ENCODE results near the gene EIPR1. TPM values are rescaled to one million over a fixed set of nuclear protein-coding genes. Genes with fewer than 3 reads are reported as not detected.

EIPR1 gene
- total RNA-seq, 2 donors from 2014 or later = 34.5 to 35.1 TPM

GRCh38 chr2:3266925-3267867 is 110.4 kb downstream of the EIPR1 start:
- no peak overlapping the region for H3K27ac Mint-ChIP-seq
- peaks cover 0 to 4% of the 10 kb centered on the region in 2 donors for H3K9me3 Mint-ChIP-seq
- ATAC-seq (replicated peaks in 1 of 2) (no peak), DNase-seq (no peak)
- H3K4me1 Mint-ChIP-seq (ENCODE audit: low read depth) = peaks cover under 1% of the 10 kb centered on the region
- no peak overlapping the region for H3K4me3 Mint-ChIP-seq
- H3K36me3 Mint-ChIP-seq (ENCODE audit: insufficient read depth in 2 of 2) = peaks cover 4% of the 10 kb centered on the region in 2 donors
- no peaks in the 10 kb centered on the region for H3K27me3 Mint-ChIP-seq (ENCODE audit: low read depth)

- H3K27me3 Mint-ChIP-seq (ENCODE audit: low read depth) = no peaks in the 10 kb centered on the region
- peaks cover 0 to 4% of the 10 kb centered on the region in 2 donors for H3K36me3 Mint-ChIP-seq (ENCODE audit: insufficient read depth in 2 of 2)
- no peak for DNase-seq
- no peak overlapping the region for H3K4me3 Mint-ChIP-seq
- peaks cover under 1% of the 10 kb centered on the region for H3K4me1 Mint-ChIP-seq (ENCODE audit: low read depth)
- no peak for ATAC-seq (replicated peaks in 1 of 2)
- no peak overlapping the region for H3K27ac Mint-ChIP-seq
- H3K9me3 Mint-ChIP-seq = peaks cover 0 to 2% of the 10 kb centered on the region in 2 donors
Observed at GRCh38 chr2:3265981-3266924, 111.4 kb downstream of the EIPR1 start.

- Mint-ChIP-seq H3K27me3 (ENCODE audit: low read depth) (no peaks in the 10 kb centered on the region), H3K27ac (no peak overlapping the region), H3K36me3 (ENCODE audit: insufficient read depth in 2 of 2) (peaks cover 0 to 3% of the 10 kb centered on the region in 2 donors), H3K4me1 (ENCODE audit: low read depth) (peaks cover 5% of the 10 kb centered on the region), H3K4me3 (no peak overlapping the region), H3K9me3 (peaks cover 0 to 2% of the 10 kb centered on the region in 2 donors)
- DNase-seq = no peak
- no peak for ATAC-seq (replicated peaks in 1 of 2)
Observed at GRCh38 chr2:3265471-3265870, 112.1 kb downstream of the EIPR1 start.

- no peak for DNase-seq
- no peaks in the 10 kb centered on the region for H3K27me3 Mint-ChIP-seq (ENCODE audit: low read depth)
- H3K36me3 Mint-ChIP-seq (ENCODE audit: insufficient read depth in 2 of 2) = no peaks in the 10 kb centered on the region
- H3K9me3 Mint-ChIP-seq = no peaks in the 10 kb centered on the region
- ATAC-seq (replicated peaks in 1 of 2) = no peak
- peaks cover 17% of the 10 kb centered on the region for H3K4me1 Mint-ChIP-seq (ENCODE audit: low read depth)
- no peak overlapping the region for H3K27ac Mint-ChIP-seq
- H3K4me3 Mint-ChIP-seq = no peak overlapping the region
Observed at GRCh38 chr2:3264010-3264744, 113.4 kb downstream of the EIPR1 start.

- H3K36me3 Mint-ChIP-seq (ENCODE audit: insufficient read depth in 2 of 2) = no peaks in the 10 kb centered on the region
- no peaks in the 10 kb centered on the region for H3K9me3 Mint-ChIP-seq
- peaks cover 22% of the 10 kb centered on the region for H3K4me1 Mint-ChIP-seq (ENCODE audit: low read depth)
- ATAC-seq (replicated peaks in 1 of 2) (no peak), DNase-seq (no peak)
- no peak overlapping the region for H3K4me3 Mint-ChIP-seq
- no peaks in the 10 kb centered on the region for H3K27me3 Mint-ChIP-seq (ENCODE audit: low read depth)
- H3K27ac Mint-ChIP-seq = no peak overlapping the region
Observed at GRCh38 chr2:3263487-3263886, 114.1 kb downstream of the EIPR1 start.

- Mint-ChIP-seq H3K27ac (no peak overlapping the region), H3K4me3 (no peak overlapping the region), H3K9me3 (no peaks in the 10 kb centered on the region), H3K36me3 (ENCODE audit: insufficient read depth in 2 of 2) (no peaks in the 10 kb centered on the region), H3K4me1 (ENCODE audit: low read depth) (peaks cover 22% of the 10 kb centered on the region), H3K27me3 (ENCODE audit: low read depth) (no peaks in the 10 kb centered on the region)
- no peak for DNase-seq
- no peak for ATAC-seq (replicated peaks in 1 of 2)
Observed at GRCh38 chr2:3262437-3263388, 114.9 kb downstream of the EIPR1 start.

GRCh38 chr2:3261511-3261910 is 116.1 kb downstream of the EIPR1 start:
- Mint-ChIP-seq H3K27me3 (ENCODE audit: low read depth) (no peaks in the 10 kb centered on the region), H3K4me3 (no peak overlapping the region)

GRCh38 chr2:3260959-3261358 is 116.7 kb downstream of the EIPR1 start:
- no peak overlapping the region for H3K4me3 Mint-ChIP-seq
- no peak overlapping the region for H3K27ac Mint-ChIP-seq
- no peak for ATAC-seq (replicated peaks in 1 of 2)
- H3K27me3 Mint-ChIP-seq (ENCODE audit: low read depth) = no peaks in the 10 kb centered on the region
- peaks cover 22% of the 10 kb centered on the region for H3K4me1 Mint-ChIP-seq (ENCODE audit: low read depth)
- DNase-seq = no peak
- peaks cover 0 to 1% of the 10 kb centered on the region in 2 donors for H3K36me3 Mint-ChIP-seq (ENCODE audit: insufficient read depth in 2 of 2)
- H3K9me3 Mint-ChIP-seq = no peaks in the 10 kb centered on the region

More at GRCh38 chr2:3261511-3261910, 116.1 kb downstream of the EIPR1 start:
- Mint-ChIP-seq H3K4me1 (ENCODE audit: low read depth) (peaks cover 22% of the 10 kb centered on the region), H3K9me3 (no peaks in the 10 kb centered on the region), H3K36me3 (ENCODE audit: insufficient read depth in 2 of 2) (peaks cover 0 to 1% of the 10 kb centered on the region in 2 donors), H3K27ac (no peak overlapping the region)
- DNase-seq = no peak
- ATAC-seq (replicated peaks in 1 of 2) = no peak

GRCh38 chr2:3257826-3258225 is 119.8 kb downstream of the EIPR1 start:
- DNase-seq (no peak), ATAC-seq (replicated peaks in 1 of 2) (no peak)
- no peak overlapping the region for H3K4me3 Mint-ChIP-seq
- H3K27ac Mint-ChIP-seq = no peak overlapping the region
- peaks cover 22% of the 10 kb centered on the region for H3K4me1 Mint-ChIP-seq (ENCODE audit: low read depth)
- peaks cover 0 to 10% of the 10 kb centered on the region in 2 donors for H3K36me3 Mint-ChIP-seq (ENCODE audit: insufficient read depth in 2 of 2)
- no peaks in the 10 kb centered on the region for H3K9me3 Mint-ChIP-seq
- H3K27me3 Mint-ChIP-seq (ENCODE audit: low read depth) = no peaks in the 10 kb centered on the region

GRCh38 chr2:3257166-3257565 is 120.5 kb downstream of the EIPR1 start:
- Mint-ChIP-seq H3K36me3 (ENCODE audit: insufficient read depth in 2 of 2) (peaks cover 2 to 10% of the 10 kb centered on the region in 2 donors), H3K4me1 (ENCODE audit: low read depth) (peaks cover 22% of the 10 kb centered on the region), H3K9me3 (no peaks in the 10 kb centered on the region), H3K4me3 (no peak overlapping the region), H3K27ac (no peak overlapping the region), H3K27me3 (ENCODE audit: low read depth) (no peaks in the 10 kb centered on the region)
- ATAC-seq (replicated peaks in 1 of 2) (no peak), DNase-seq (no peak)

- no peak for DNase-seq
Observed at GRCh38 chr2:3256605-3257004, 121.0 kb downstream of the EIPR1 start.

GRCh38 chr2:3256157-3256556 is 121.5 kb downstream of the EIPR1 start:
- H3K27me3 Mint-ChIP-seq (ENCODE audit: low read depth) = no peaks in the 10 kb centered on the region
- no peak overlapping the region for H3K27ac Mint-ChIP-seq
- ATAC-seq (replicated peaks in 1 of 2) (no peak), DNase-seq (no peak)
- peaks cover 20% of the 10 kb centered on the region for H3K4me1 Mint-ChIP-seq (ENCODE audit: low read depth)
- H3K36me3 Mint-ChIP-seq (ENCODE audit: insufficient read depth in 2 of 2) = peaks cover 5 to 15% of the 10 kb centered on the region in 2 donors
- peaks cover 1 to 2% of the 10 kb centered on the region in 2 donors for H3K9me3 Mint-ChIP-seq
- H3K4me3 Mint-ChIP-seq = no peak overlapping the region

More at GRCh38 chr2:3256605-3257004, 121.0 kb downstream of the EIPR1 start:
- peaks cover 2 to 12% of the 10 kb centered on the region in 2 donors for H3K36me3 Mint-ChIP-seq (ENCODE audit: insufficient read depth in 2 of 2)
- ATAC-seq (replicated peaks in 1 of 2) = no peak
- H3K9me3 Mint-ChIP-seq = no peaks in the 10 kb centered on the region
- no peaks in the 10 kb centered on the region for H3K27me3 Mint-ChIP-seq (ENCODE audit: low read depth)
- peaks cover 22% of the 10 kb centered on the region for H3K4me1 Mint-ChIP-seq (ENCODE audit: low read depth)
- H3K27ac Mint-ChIP-seq = no peak overlapping the region
- no peak overlapping the region for H3K4me3 Mint-ChIP-seq
